ENCODE data around the gene GRK1.

DNA sequence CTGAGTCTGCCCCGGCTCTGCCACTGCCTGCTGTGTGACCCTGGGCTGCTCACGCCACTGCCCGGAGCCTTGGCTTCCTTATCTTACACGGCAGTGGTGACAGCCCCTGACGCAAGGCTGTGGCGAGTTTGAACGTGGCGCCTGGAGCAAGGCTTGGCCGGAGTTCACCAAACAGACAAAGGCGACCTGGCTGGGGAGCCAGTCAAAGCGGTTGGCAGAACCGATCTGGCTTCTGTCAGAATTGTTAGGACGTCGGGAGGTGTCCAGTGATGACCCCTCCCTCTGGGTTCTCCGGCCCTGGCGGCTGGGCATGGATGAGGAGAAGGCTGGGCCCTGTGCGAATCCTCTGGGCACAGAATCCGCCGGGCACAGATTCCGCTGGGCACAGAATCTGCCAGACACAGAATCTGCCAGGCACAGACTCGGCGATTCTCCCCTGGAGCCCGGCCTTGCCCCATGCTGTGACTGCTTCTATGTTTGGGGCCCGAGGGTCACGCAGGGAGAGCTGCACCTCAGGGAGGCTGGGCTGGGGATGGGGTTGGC is 80.3 kb downstream of the GRK1 start:
- no peak for TF ChIP-seq CTCF (conservative IDR thresholded peaks at IDR 0.05; ENCODE audit: low read length)
- TF ChIP-seq EZH2phosphoT487 (IDR thresholded peaks at IDR 0.05; ENCODE audit: borderline replicate concordance, low read depth, low read length) = no peak
